Measurements from ENCODE around the gene TPI1. TPM values are rescaled to one million over a fixed set of nuclear protein-coding genes. Genes with fewer than 3 reads are reported as not detected.

Gene TPI1
- total and polyA plus RNA-seq, 8 donors, result 394 to 521 (median 444) TPM

GRCh38 chr12:6849976-6850560 is 17.3 kb upstream of the TPI1 start:
- peak overlapping the region in 1 of 2 donors; percentile 62 for H3K4me3 ChIP-seq
- H3K27ac ChIP-seq, result no peak overlapping the region
- ATAC-seq (no peak), DNase-seq (no peak)
- no peaks in the 10 kb centered on the region for H3K27me3 ChIP-seq
- peaks cover 0 to 10% of the 10 kb centered on the region in 2 donors for H3K36me3 ChIP-seq
- no peaks in the 10 kb centered on the region for H3K9me3 ChIP-seq
- intact Hi-C loops (cut with DNase I), result no loop called here
- no peak for TF ChIP-seq CTCF (IDR thresholded peaks at IDR 0.05)
- H3K4me1 ChIP-seq, result peaks cover 11 to 29% of the 10 kb centered on the region in 2 donors

- H3K27me3 ChIP-seq, result no peaks in the 10 kb centered on the region
- H3K36me3 ChIP-seq, result peaks cover 0 to 17% of the 10 kb centered on the region in 2 donors
- no peak for TF ChIP-seq CTCF (IDR thresholded peaks at IDR 0.05)
- no peak overlapping the region for H3K27ac ChIP-seq
- H3K4me1 ChIP-seq, result peaks cover 11 to 29% of the 10 kb centered on the region in 2 donors
- no peaks in the 10 kb centered on the region for H3K9me3 ChIP-seq
- H3K4me3 ChIP-seq, result peak overlapping the region; percentile 55 to 62
- DNase-seq, result peak in 1 of 4 donors; percentile 84
- ATAC-seq, result no peak
- intact Hi-C loops (cut with DNase I), result no loop called here
Observed at GRCh38 chr12:6850796-6851152, 16.6 kb upstream of the TPI1 start.

GRCh38 chr12:6851153-6851920 is 16.0 kb upstream of the TPI1 start, which contains the start of gene CDCA3:
Gene CDCA3, minus strand, starts transcription at chr12:6851286. Its CDS starts 334 bp downstream, at chr12:6850952.
- DNase-seq (peak; percentile 86 to 98 (median 96)), ATAC-seq (peak; percentile 80)
- Histone ChIP-seq H3K27ac (peak within 1 kb of the TSS; percentile 95 to 96), H3K27me3 (no peaks in the 10 kb centered on the region), H3K9me3 (no peaks in the 10 kb centered on the region), H3K4me1 (peaks cover 11 to 29% of the 10 kb centered on the region in 2 donors), H3K36me3 (peaks cover 0 to 18% of the 10 kb centered on the region in 2 donors), H3K4me3 (peak within 1 kb of the TSS; percentile 55 to 62)
- intact Hi-C loops (cut with DNase I), result no loop called here
- TF ChIP-seq CTCF (IDR thresholded peaks at IDR 0.05), result no peak

GRCh38 chr12:6851921-6852650 is 15.2 kb upstream of the TPI1 start, which contains the start of gene USP5:
Gene USP5, plus strand, starts transcription at chr12:6852150. Its CDS starts 30 bp downstream, at chr12:6852180.
- Histone ChIP-seq H3K4me3 (peak within 1 kb of the TSS; percentile 55 to 62), H3K36me3 (peaks cover 0 to 21% of the 10 kb centered on the region in 2 donors), H3K4me1 (peaks cover 11 to 29% of the 10 kb centered on the region in 2 donors), H3K27me3 (no peaks in the 10 kb centered on the region), H3K27ac (peak within 1 kb of the TSS; percentile 95 to 96), H3K9me3 (no peaks in the 10 kb centered on the region)
- intact Hi-C loops (cut with DNase I), result no loop called here
- DNase-seq (peak; percentile 99 to 100 (median 100)), ATAC-seq (peak; percentile 89)
- peak in 1 of 2 donors; percentile 22 for TF ChIP-seq CTCF (IDR thresholded peaks at IDR 0.05)

Measured in left lung (tissue), 10 donors.